Lung (tissue), 12 donors: ENCODE measurements around the gene WFS1. TPM values are rescaled to one million over a fixed set of nuclear protein-coding genes. Genes with fewer than 3 reads are reported as not detected.

Experiments used
- ATAC-seq: fragments of 200-7000 bp; cut with Tn5 transposase; one replicate; pipeline ENCODE4 v1.9.1; 2020; ENCODE audit warnings: moderate number of reproducible peaks; ENCODE audit not compliant: insufficient read depth, low FRiP score
- DNase-seq, 3 donors: peaks; one replicate each; pipeline ENCODE4 v3.0.0-alpha.2; 2013 to 2017
- H3K27ac ChIP-seq, 2 donors: one replicate each; pipeline ENCODE4 v1.5.1; 2013; ENCODE audit warnings: mild to moderate bottlenecking in 2 of 2, moderate library complexity in 2 of 2, control low read depth in 1 of 2, inconsistent platforms in 1 of 2, low read depth in 1 of 2, low read length in 1 of 2
- H3K27me3 ChIP-seq, 3 donors: one replicate each; pipeline ENCODE4 v1.5.1; 2013; ENCODE audit warnings: low read length in 2 of 3; ENCODE audit not compliant: control insufficient read depth in 3 of 3, insufficient read depth in 3 of 3
- H3K36me3 ChIP-seq, 4 donors: one replicate each; pipeline ENCODE4 v1.5.1; 2013; ENCODE audit warnings: low read length in 4 of 4, mild to moderate bottlenecking in 1 of 4, moderate library complexity in 1 of 4; ENCODE audit not compliant: control insufficient read depth in 4 of 4, insufficient read depth in 4 of 4
- H3K4me1 ChIP-seq, 5 donors: one replicate each; pipeline ENCODE4 v1.5.1; 2013; ENCODE audit warnings: low read length in 5 of 5, mild to moderate bottlenecking in 2 of 5, moderate library complexity in 1 of 5; ENCODE audit not compliant: control insufficient read depth in 5 of 5, insufficient read depth in 5 of 5
- H3K4me3 ChIP-seq: one replicate; pipeline ENCODE4 v1.5.1; 2013; ENCODE audit warnings: mild to moderate bottlenecking, control low read depth, moderate library complexity
- H3K9ac ChIP-seq, 2 donors: one replicate each; pipeline ENCODE4 v1.5.1; 2013; ENCODE audit warnings: low read length in 2 of 2, control low read depth in 1 of 2; ENCODE audit not compliant: insufficient read depth in 1 of 2
- H3K9me3 ChIP-seq, 4 donors: one replicate each; pipeline ENCODE4 v1.5.1; 2013; ENCODE audit warnings: low read length in 3 of 4, mild to moderate bottlenecking in 1 of 4, moderate library complexity in 1 of 4; ENCODE audit not compliant: control insufficient read depth in 4 of 4, insufficient read depth in 3 of 4
- WGBS, 2 donors: extraction: QIAGEN DNeasy Blood & Tissue Kit; methylation state at CpG; one replicate each; pipeline ENCODE4 v1.1.7; 2013; 5-methylcytosine and 5-hydroxymethylcytosine counted together
- polyA plus RNA-seq, 2 donors: library from polyadenylated mRNA; stranded (reverse); fragments of 200-250 nt; gene quantifications; one replicate each; pipeline ENCODE4 v1.2.1, GENCODE V29; 2013
- total RNA-seq, 2 donors: library from RNA; depleted of rRNA in 1 of 2; stranded (reverse); fragments of >200 nt in 1 of 2; gene quantifications; one replicate each; pipeline ENCODE4 v1.2.1, GENCODE V29; 2014 to 2021
- TF ChIP-seq, protein P1 (sequence below): IDR thresholded peaks from 2 replicates; pipeline ENCODE4 v1.5.1; 2012; ENCODE audit warnings: mild to moderate bottlenecking; ENCODE audit errors: control extremely low read depth, extremely low read depth
- donor health status: control.
- donor health status: control.
- donor health status: Bipolar disorder and iron deficiency.
- donor health status: healthy.
- donor health status: DM: yes; HTN: yes; CAD: no.

The WFS1 gene
- total and polyA plus RNA-seq, 4 donors: 26.5 to 76.0 (median 30.2) TPM

GRCh38 chr4:6333301-6334202 is 63.9 kb downstream of the WFS1 start:
- TF ChIP-seq, protein P1, sequence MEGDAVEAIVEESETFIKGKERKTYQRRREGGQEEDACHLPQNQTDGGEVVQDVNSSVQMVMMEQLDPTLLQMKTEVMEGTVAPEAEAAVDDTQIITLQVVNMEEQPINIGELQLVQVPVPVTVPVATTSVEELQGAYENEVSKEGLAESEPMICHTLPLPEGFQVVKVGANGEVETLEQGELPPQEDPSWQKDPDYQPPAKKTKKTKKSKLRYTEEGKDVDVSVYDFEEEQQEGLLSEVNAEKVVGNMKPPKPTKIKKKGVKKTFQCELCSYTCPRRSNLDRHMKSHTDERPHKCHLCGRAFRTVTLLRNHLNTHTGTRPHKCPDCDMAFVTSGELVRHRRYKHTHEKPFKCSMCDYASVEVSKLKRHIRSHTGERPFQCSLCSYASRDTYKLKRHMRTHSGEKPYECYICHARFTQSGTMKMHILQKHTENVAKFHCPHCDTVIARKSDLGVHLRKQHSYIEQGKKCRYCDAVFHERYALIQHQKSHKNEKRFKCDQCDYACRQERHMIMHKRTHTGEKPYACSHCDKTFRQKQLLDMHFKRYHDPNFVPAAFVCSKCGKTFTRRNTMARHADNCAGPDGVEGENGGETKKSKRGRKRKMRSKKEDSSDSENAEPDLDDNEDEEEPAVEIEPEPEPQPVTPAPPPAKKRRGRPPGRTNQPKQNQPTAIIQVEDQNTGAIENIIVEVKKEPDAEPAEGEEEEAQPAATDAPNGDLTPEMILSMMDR: no peak
- DNase-seq: no peak
- H3K27ac ChIP-seq: no peak overlapping the region
- H3K4me3 ChIP-seq: no peak overlapping the region
- ATAC-seq: no peak
- no peaks in the 10 kb centered on the region for H3K4me1 ChIP-seq
- peaks cover 0 to 7% (median 0%) of the 10 kb centered on the region in 4 donors for H3K9me3 ChIP-seq
- H3K9ac ChIP-seq: no peak overlapping the region
- H3K27me3 ChIP-seq: peaks cover 0 to 15% (median 5%) of the 10 kb centered on the region in 3 donors
- WGBS, 2 donors: 87 to 88% methylated on average over 19 of the region's 19 CpGs
- no peaks in the 10 kb centered on the region for H3K36me3 ChIP-seq

DNA sequence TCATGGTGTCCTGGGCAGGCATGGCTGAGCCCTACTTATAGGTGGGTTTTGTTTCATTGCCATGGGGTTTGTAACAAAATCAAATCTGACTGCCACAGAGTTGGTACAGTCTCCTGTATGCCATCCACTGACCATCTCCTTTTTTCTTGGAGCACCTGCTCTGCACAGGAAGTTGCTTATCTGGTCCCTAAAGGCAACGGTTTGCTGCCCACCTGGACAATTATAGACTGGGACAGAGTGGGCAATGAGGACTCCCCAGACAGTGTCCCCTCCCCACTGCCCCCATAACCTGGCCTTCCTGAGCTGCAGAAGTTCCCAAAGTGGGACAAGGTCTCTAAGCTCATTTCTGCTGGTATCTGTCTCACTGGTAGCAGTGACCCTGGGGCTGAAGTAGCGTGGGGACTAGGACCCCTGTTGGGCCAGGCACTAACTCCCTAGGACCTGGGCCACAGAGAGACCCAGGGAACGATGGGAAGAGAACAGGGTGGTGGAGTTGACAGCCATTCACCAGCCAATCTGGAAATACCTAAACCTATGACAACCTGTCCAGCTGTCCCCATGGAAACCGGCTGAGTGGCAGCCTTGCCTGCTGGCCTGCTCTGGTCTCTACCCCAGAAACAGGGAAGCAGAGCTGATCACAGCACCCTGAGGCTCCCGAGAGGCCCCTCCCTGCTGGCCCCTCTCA is 64.7 kb downstream of the WFS1 start:
- Histone ChIP-seq H3K36me3 (no peaks in the 10 kb centered on the region), H3K9ac (no peak overlapping the region), H3K9me3 (peaks cover 0 to 7% (median 0%) of the 10 kb centered on the region in 4 donors), H3K4me3 (no peak overlapping the region), H3K27me3 (peaks cover 0 to 19% (median 5%) of the 10 kb centered on the region in 3 donors), H3K4me1 (no peaks in the 10 kb centered on the region), H3K27ac (no peak overlapping the region)
- ATAC-seq (no peak), DNase-seq (no peak)
- 58 to 88% methylated on average over 5 of the region's 5 CpGs for WGBS, 2 donors
- TF ChIP-seq, protein P1: no peak

GRCh38 chr4:6335040-6335590 is 65.5 kb downstream of the WFS1 start:
- DNase-seq (no peak), ATAC-seq (no peak)
- H3K27me3 ChIP-seq: peaks cover 0 to 19% (median 5%) of the 10 kb centered on the region in 3 donors
- no peak overlapping the region for H3K9ac ChIP-seq
- no peak overlapping the region for H3K4me3 ChIP-seq
- WGBS, 2 donors: 63 to 76% methylated on average over 12 of the region's 12 CpGs
- TF ChIP-seq, protein P1: no peak
- no peaks in the 10 kb centered on the region for H3K36me3 ChIP-seq
- peaks cover 0 to 9% (median 0%) of the 10 kb centered on the region in 4 donors for H3K9me3 ChIP-seq
- no peaks in the 10 kb centered on the region for H3K4me1 ChIP-seq
- H3K27ac ChIP-seq: no peak overlapping the region
